HepG2 (cell line): ENCODE data around the gene DSG2. TPM values are rescaled to one million over a fixed set of nuclear protein-coding genes. Genes with fewer than 3 reads are reported as not detected.

Source experiments
- ATAC-seq: fragments of 200-7000 bp; cut with Tn5 transposase; 3 replicates; pipeline ENCODE4 v1.9.1; 2020; ENCODE audit warnings: mild to moderate bottlenecking, moderate library complexity
- BruUV-seq: library from RNA; stranded (reverse); fragments of 400-500 nt; replicated peaks from 2 replicates; lab custom pipeline; 2021; lab: Mats Ljungman, UMichigan
- CTCF ChIA-PET: fragments of 300-600 bp; formaldehyde crosslinking; extraction: SDS; loops from one replicate; lab custom pipeline; 2021; ENCODE audit warnings: low total read pairs, inconsistent platforms, low intra/inter-chr PET ratio; lab: Yijun Ruan, JAX
- POLR2A ChIA-PET: fragments of 350-600 bp; sonication (Branson Sonifier 250); formaldehyde crosslinking; loops from one replicate; lab custom pipeline; 2020; ENCODE audit warnings: antibody characterized with exemption, inconsistent platforms; lab: Yijun Ruan, JAX
- DNase-seq: peaks from one replicate; pipeline ENCODE4 v3.0.0-alpha.2; 2015; ENCODE audit warnings: low spot score
- FAIRE-seq: peaks from 3 replicates; lab custom pipeline; 2011; peaks lifted over from hg19 to GRCh38; lab: Jason Lieb, UNC
- H2AFZ ChIP-seq: one replicate; pipeline ENCODE4 v1.6.1; 2011; ENCODE audit warnings: low read length, inconsistent platforms
- H3K27ac ChIP-seq: fragments of 300-600 bp; 3 replicates; pipeline ENCODE4 v1.8.0; 2011; ENCODE audit warnings: mixed run types, mild to moderate bottlenecking, mixed read lengths, low read length, inconsistent platforms; ENCODE audit not compliant: insufficient read depth; ENCODE audit errors: extremely low read length
- H3K27me3 ChIP-seq, 2 experiments: fragments of 200-600 bp in 1 of 2; 2 replicates in 1 of 2; 3 replicates in 1 of 2; pipeline versions ENCODE4 v1.6.0 to v1.8.0; 2011; ENCODE audit warnings: low read length in 2 of 2, mild to moderate bottlenecking in 2 of 2, moderate library complexity in 2 of 2, inconsistent platforms in 1 of 2; ENCODE audit not compliant: insufficient read depth in 2 of 2, control insufficient read depth in 1 of 2
- H3K36me3 ChIP-seq, 2 experiments: fragments of 200-600 bp in 1 of 2; replicated peaks in 1 of 2; 2 replicates in 1 of 2; 3 replicates in 1 of 2; pipeline versions ENCODE4 v1.5.1 to v1.8.0; 2011; ENCODE audit warnings: low read length in 2 of 2, inconsistent platforms in 1 of 2; ENCODE audit not compliant: insufficient read depth in 2 of 2, control insufficient read depth in 1 of 2
- H3K4me1 ChIP-seq: 2 replicates; pipeline ENCODE4 v1.5.1; 2012; ENCODE audit warnings: low read length, inconsistent platforms; ENCODE audit not compliant: insufficient read depth
- H3K4me2 ChIP-seq: 2 replicates; pipeline ENCODE4 v1.6.0; 2011; ENCODE audit warnings: low read depth, low read length, inconsistent platforms
- H3K4me3 ChIP-seq, 3 experiments: fragments of 200-600 bp in 1 of 3; sonication (generic), shearing (Covaris generic) in 1 of 3; replicated peaks in 1 of 3; 2 replicates each; pipeline ENCODE4 v1.5.1; 2011 to 2016; ENCODE audit warnings: low read length in 3 of 3, inconsistent platforms in 2 of 3, low read depth in 2 of 3, mild to moderate bottlenecking in 2 of 3, control low read depth in 1 of 3, mixed read lengths in 1 of 3; ENCODE audit not compliant: insufficient read depth in 1 of 3
- H3K79me2 ChIP-seq: one replicate; pipeline ENCODE4 v1.6.1; 2011; ENCODE audit warnings: low read length, inconsistent platforms; ENCODE audit not compliant: insufficient read depth
- H3K9ac ChIP-seq: 2 replicates; pipeline ENCODE4 v1.6.0; 2011; ENCODE audit warnings: mild to moderate bottlenecking, low read depth, low read length, inconsistent platforms; ENCODE audit not compliant: insufficient read depth
- H3K9me3 ChIP-seq: 2 replicates; pipeline ENCODE4 v1.5.1; 2012; ENCODE audit warnings: mild to moderate bottlenecking, low read length
- H4K20me1 ChIP-seq: 2 replicates; pipeline ENCODE4 v1.6.0; 2011; ENCODE audit warnings: inconsistent platforms, mild to moderate bottlenecking, low read length, moderate library complexity; ENCODE audit not compliant: insufficient read depth
- AHR ChIP-seq: IDR thresholded peaks from 2 replicates; pipeline ENCODE4 v1.6.1; 2018; ENCODE audit warnings: missing genetic modification reagents, missing compliant biosample characterization
- ATF2 ChIP-seq: sonication (generic); formaldehyde crosslinking; IDR thresholded peaks from 2 replicates; pipeline ENCODE4 v1.4.0; 2020; ENCODE audit warnings: missing genetic modification reagents
- CENPT ChIP-seq: sonication (generic); formaldehyde crosslinking; IDR thresholded peaks from 2 replicates; pipeline ENCODE4 v1.8.0; 2022; ENCODE audit warnings: low read depth, mild to moderate bottlenecking, moderate library complexity, missing genetic modification reagents
- KDM1A ChIP-seq: IDR thresholded peaks from 2 replicates; pipeline ENCODE4 v1.6.1; 2016; ENCODE audit warnings: missing compliant biosample characterization
- KLF16 ChIP-seq, 2 experiments: sonication (generic) in 1 of 2; formaldehyde crosslinking in 1 of 2; IDR thresholded peaks; 2 replicates each; pipeline versions ENCODE4 v1.6.1 to v1.8.0; 2016 to 2023; ENCODE audit warnings: missing genetic modification reagents in 2 of 2, missing compliant biosample characterization in 1 of 2
- POLR2A ChIP-seq, 2 experiments: IDR thresholded peaks; 2 replicates each; pipeline ENCODE4 v1.6.1; 2011; ENCODE audit warnings: low read depth in 2 of 2, low read length in 2 of 2, mild to moderate bottlenecking in 1 of 2, moderate library complexity in 1 of 2; ENCODE audit not compliant: insufficient read depth in 1 of 2
- RBFOX2 ChIP-seq: fragments of 200-400 bp; formaldehyde crosslinking; IDR thresholded peaks from 2 replicates; pipeline ENCODE4 v1.6.1; 2017; ENCODE audit warnings: low read depth, mild to moderate bottlenecking, low read length
- SCMH1 ChIP-seq: sonication (generic); formaldehyde crosslinking; IDR thresholded peaks from 2 replicates; pipeline ENCODE4 v1.9.0; 2021; ENCODE audit warnings: missing genetic modification reagents, mild to moderate bottlenecking, borderline replicate concordance
- ZC3H4 ChIP-seq: sonication (generic); formaldehyde crosslinking; IDR thresholded peaks from 2 replicates; pipeline ENCODE4 v1.4.0; 2020; ENCODE audit warnings: missing genetic modification reagents, borderline replicate concordance
- ZNF10 ChIP-seq: sonication (generic); formaldehyde crosslinking; IDR thresholded peaks from 2 replicates; pipeline ENCODE4 v1.4.0; 2020; ENCODE audit warnings: mild to moderate bottlenecking, low read depth, missing genetic modification reagents, borderline replicate concordance
- ZNF335 ChIP-seq: sonication (generic); formaldehyde crosslinking; IDR thresholded peaks from 2 replicates; pipeline ENCODE4 v1.4.0; 2020; ENCODE audit warnings: missing genetic modification reagents
- WGBS: methylation state at CpG from one replicate; pipeline ENCODE4 v1.1.6; 2017; ENCODE audit warnings: low lambda C conversion rate; 5-methylcytosine and 5-hydroxymethylcytosine counted together
- in situ Hi-C: cut with HindIII; loops from 2 replicates; pipeline ENCODE4 v1.10.0; 2017; ENCODE audit warnings: low pct_unique_long_range_greater_than_20kb; ENCODE audit not compliant: extremely low pct_ligation_motif_present
- intact Hi-C: fragments of 100-400 bp; cut with micrococcal nuclease; formaldehyde crosslinking; loops from one replicate; pipeline ENCODE4 v1.10.0; 2022; ENCODE audit not compliant: unreplicated experiment
- polyA plus RNA-seq, 8 experiments: library from polyadenylated mRNA; depleted of rRNA in 3 of 8; stranded (reverse) in 7 of 8; unstranded in 1 of 8; fragments of >200 nt; fragmentation: Illumina TruSeq in 4 of 8; extraction: Trizol in 4 of 8; gene quantifications; 2 replicates each; pipeline versions ENCODE4 v1.2.1 to v1.2.3, GENCODE V29; 2011 to 2016; ENCODE audit warnings: low read depth in 4 of 8, missing spikeins in 1 of 8, mixed read lengths in 1 of 8; ENCODE audit not compliant: insufficient read depth in 1 of 8
- total RNA-seq, 5 experiments: library from RNA; depleted of rRNA; stranded (reverse); fragments of >200 nt; fragmentation: Illumina TruSeq; extraction: Trizol; gene quantifications; 2 replicates each; pipeline ENCODE4 v1.2.3, GENCODE V29; 2016; ENCODE audit warnings: low read depth in 1 of 5

Gene DSG2
- total and polyA plus RNA-seq, 2 of the 13 experiments (the other 11 are each of a cell fraction or from before 2014, with no cell fraction given) = 23.3 to 66.7 TPM

GRCh38 chr18:31592506-31593157 lies 94.7 kb downstream of the DSG2 start (continued):
- TF ChIP-seq SCMH1 (CRISPR knock-in tag) = no peak
- no peak for TF ChIP-seq KDM1A
- no peak for TF ChIP-seq ZNF10
- TF ChIP-seq POLR2A (IDR thresholded peaks at IDR 0.05; ENCODE audit: insufficient read depth in 1 of 2, low read depth in 2 of 2, low read length in 2 of 2) = peak in 1 of 2 experiments; percentile 46; a peak in 2 of 4 replicates
- no peak for TF ChIP-seq KLF16 (CRISPR knock-in tag; IDR thresholded peaks at IDR 0.05)
- no peak for TF ChIP-seq CENPT (CRISPR knock-in tag)
- no peak for TF ChIP-seq AHR (CRISPR knock-in tag)
- no peak for TF ChIP-seq ATF2 (CRISPR knock-in tag)
- no peak for TF ChIP-seq ZNF335 (CRISPR knock-in tag)
- TF ChIP-seq, all 625 proteins: peak for 3

DNA sequence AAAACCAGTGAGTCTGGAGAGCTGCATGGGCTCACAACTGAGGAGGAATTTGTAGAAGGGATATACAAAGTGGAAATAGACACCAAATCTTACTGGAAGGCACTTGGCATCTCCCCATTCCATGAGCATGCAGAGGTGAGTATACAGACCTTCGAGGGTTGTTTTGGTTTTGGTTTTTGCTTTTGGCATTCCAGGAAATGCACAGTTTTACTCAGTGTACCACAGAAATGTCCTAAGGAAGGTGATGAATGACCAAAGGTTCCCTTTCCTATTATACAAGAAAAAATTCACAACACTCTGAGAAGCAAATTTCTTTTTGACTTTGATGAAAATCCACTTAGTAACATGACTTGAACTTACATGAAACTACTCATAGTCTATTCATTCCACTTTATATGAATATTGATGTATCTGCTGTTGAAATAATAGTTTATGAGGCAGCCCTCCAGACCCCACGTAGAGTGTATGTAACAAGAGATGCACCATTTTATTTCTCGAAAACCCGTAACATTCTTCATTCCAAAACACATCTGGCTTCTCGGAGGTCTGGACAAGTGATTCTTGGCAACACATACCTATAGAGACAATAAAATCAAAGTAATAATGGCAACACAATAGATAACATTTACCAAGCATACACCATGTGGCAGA lies 97.3 kb downstream of the DSG2 start:
- H3K4me3 ChIP-seq = peak overlapping the region in 1 of 3 experiments; percentile 17; a peak in 1 of 6 replicates
- peak overlapping the region; percentile 43 for H3K4me2 ChIP-seq
- H3K9ac ChIP-seq = no peak overlapping the region
- peaks cover 69% of the 10 kb centered on the region for H3K4me1 ChIP-seq
- no peak for FAIRE-seq
- H3K27ac ChIP-seq = peak overlapping the region; percentile 57
- H2AFZ ChIP-seq = no peak overlapping the region
- TF ChIP-seq ZC3H4 (CRISPR knock-in tag) (no peak), RBFOX2 (peak; percentile 59)
- H3K79me2 ChIP-seq = peaks cover 7% of the 10 kb centered on the region
- peaks cover 2 to 43% of the 10 kb centered on the region in 2 experiments; a peak in 3 of 5 replicates for H3K36me3 ChIP-seq
- CTCF ChIA-PET = no interaction called here
- no peak for DNase-seq
- intact Hi-C loops (loop anchor here (2.0 to 10.0 kb wide), 2 partner anchors 16 to 90 kb away; partner anchors contain the start of gene B4GALT6), in situ Hi-C loops (no loop called here)
- H3K9me3 ChIP-seq = no peaks in the 10 kb centered on the region
- H3K27me3 ChIP-seq = no peaks in the 10 kb centered on the region
- no peaks in the 10 kb centered on the region for H4K20me1 ChIP-seq
- no TSS peak for BruUV-seq
- WGBS = 99% methylated on average over 5 of the region's 5 CpGs
- no peak for ATAC-seq
- POLR2A ChIA-PET = interaction anchor here (2.1 to 2.8 kb wide), 2 partner anchors 8 to 11 kb away, joined by 5 to 15 read pairs; no protein-coding TSS in a partner anchor
